CD4-positive, alpha-beta T cell treated with Interleukin-15 for 1 hour (primary cell): ENCODE measurements around the gene TYSND1.
"Not testable (repeated sequence)": the region's sequence is repeated elsewhere in the genome, so short reads cannot be mapped to it uniquely, and the experiment has no call there.

Experiments
- DNase-seq: peaks from one replicate; pipeline ENCODE4 v3.0.0-alpha.2; 2020

The TYSND1 gene

DNA sequence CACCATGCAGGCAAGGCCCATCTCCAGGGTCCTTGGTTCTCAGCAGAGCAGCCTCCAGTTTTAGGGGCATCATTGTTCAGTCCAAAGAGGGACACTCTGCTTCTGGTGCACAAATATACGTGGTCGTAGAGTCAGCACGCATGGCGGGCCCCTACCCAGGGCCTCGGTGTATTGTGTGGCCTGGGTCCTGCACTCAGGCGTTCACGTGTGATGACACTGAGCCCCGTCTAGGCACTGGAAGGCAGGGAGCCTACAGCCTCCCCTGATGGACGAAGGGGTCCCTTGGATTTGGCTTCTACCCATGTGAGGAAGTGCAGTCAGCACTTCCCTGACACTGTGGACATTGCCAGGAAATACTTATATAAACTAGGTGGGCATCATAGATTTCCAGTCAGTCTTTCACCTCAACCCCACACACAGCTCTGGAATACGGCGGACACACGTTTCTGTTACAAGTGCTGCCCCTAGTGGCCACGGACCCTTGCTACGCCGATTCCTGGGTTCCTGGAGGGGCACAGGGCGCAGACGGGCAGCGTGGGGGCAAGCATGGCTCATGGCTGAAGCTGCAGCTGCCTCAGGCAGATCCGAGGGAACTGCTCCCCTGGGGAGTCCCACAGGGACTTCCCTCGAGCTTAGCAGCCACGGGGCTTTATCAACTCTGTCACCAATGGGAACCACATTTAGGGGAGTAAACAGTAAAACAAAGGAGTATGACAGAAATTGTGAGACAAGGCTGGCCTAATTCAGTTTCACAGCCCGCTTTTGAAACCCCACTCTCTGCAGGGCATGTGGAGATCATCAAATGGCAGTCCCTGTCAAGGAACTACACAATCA is 39.3 kb downstream of the TYSND1 start:
- DNase-seq = no peak

DNA sequence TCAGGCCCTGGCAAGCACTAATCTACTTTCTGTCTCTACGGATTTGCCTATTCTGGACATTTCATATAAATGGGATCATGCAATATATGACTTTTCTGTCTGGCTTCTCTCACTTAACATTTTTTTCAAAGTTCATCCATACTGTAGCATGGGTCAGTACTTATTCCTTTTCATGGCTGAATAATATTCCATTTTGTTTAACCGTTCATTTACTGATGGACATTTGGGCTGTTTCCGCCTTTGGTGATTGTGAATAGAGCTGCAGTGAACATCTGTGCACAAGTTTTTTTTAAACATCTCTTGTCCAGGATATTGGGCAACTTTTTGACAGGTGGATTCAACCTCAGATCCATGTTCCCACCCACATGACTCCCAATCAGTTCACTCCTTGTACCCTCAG is 44.8 kb downstream of the TYSND1 start:
- no peak for DNase-seq

DNA sequence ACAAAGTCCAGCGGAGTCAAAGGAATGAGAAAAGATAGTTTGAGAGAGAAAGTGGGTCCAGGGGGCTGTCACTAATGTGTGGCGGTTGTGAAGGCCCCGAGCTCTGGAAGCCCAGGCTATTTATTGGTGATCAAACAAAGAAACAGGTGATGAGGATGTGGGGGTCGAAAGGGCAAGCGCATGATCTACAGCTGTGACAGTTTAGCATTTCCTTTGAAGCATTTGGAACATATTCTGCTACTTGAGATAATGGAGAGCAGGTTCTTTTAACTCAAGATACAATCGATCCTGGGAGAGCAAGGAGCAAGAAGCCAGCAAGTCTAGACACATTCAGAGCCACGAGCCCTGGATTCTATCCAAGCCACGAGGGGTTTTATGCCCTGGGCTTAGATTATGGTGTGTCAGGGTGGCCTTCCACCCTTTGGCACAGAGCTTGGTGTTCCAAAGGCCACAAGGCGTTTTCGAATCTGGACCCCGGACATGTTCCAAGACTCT is 45.4 kb downstream of the TYSND1 start:
- DNase-seq = not testable (repeated sequence)

DNA sequence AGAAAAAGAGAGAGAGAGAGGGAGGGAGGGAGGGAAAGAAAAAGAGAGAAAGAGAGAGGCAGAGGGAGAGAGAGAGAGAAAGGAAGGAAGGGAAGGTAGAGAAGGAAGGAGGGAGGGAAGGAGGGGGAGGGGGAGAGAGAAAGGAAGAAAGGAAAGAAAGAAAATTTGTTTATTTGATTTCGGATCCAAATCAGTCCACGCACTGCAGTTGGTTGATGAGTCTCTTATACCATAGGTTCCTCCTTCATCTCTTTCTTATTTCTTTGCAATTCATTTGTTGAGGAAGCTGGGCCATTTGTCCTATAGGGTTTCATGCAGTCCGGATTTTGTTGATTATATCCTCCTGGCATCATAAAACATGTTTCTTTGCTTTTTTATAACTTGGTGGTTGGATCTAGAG is 48.2 kb downstream of the TYSND1 start:
- DNase-seq = no peak

DNA sequence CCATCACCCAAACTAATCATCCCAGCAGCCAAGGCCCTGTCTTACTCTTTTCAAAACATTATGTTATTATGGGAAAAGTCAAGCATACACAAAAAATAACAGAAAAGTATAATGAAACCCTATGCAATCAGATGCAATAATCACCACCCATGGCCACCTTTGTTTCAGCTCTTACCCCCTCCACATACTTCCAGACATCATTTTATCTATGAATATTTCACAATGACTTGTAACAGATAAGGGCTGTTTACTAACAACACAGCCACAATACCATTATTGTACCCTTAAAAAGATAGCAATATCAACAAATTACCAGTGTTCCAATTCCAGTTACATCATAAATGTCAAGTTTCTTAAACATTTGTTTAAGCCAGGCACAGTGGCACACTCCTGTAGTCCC is 49.0 kb downstream of the TYSND1 start:
- DNase-seq = no peak

DNA sequence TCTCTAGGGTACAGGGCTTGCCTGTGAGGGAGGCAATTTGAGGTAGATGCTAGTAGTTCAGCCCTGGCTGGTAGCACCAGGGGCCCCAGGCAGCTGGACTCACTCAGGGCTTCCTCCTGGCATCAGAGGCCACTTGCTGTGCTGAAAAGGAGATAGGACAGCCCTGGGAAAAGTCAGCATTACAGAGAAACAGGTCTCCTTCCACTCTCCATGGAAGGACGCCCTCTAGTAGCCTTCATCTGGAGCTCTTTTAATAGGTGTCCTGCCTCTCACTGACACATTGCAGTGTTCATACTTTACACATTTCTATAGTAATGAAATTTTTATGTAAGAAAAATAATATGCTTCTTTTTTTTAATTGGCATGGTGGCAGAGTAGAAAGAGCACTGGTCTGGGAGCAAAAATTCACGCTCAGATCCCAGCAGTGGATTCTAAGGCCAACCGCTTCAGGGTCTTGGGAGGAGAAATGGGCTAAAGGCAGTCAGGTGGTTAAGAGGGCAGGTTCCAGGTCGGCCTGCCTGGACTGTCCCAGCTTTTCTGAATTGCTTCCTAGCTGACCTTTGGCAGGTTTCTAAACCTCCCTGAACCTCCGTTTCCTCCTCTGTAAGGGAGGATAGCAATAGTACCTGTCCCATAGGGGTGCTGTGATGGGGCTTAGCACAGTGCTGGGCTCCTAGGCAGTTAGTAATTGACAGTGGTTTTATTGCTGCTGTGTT is 49.6 kb downstream of the TYSND1 start:
- no peak for DNase-seq

DNA sequence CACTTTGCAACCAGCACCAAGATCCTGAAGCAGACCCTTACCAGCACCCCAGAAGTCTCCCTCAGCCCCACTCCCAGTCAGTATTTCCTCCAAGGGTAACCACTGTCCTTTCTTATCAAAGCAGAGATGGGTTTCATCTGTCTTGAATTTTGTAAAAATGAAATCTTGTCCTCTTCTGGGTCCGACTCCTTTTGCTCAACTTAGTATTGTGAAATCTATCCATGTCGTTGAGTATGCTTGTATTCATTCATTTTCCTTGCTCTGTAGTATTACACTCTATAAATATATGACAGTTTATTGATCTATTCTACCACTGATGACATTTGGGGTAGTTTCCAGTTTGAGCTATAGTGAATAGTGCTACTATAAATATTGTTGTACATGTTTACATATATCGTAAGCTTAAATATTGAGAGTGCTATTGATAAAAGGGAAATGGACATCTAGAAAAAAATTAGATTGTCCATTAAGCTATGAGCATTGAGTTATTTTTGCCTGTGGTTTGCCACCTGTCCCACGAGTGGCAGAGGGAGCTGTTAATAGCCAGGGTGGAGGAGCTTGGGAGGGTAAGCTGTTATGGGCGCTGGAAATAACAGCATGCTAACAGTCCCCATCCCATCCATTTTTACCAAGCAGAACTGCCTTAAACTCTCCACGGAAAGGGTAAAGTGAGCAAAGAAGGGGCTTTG is 50.3 kb downstream of the TYSND1 start:
- DNase-seq = no peak

DNA sequence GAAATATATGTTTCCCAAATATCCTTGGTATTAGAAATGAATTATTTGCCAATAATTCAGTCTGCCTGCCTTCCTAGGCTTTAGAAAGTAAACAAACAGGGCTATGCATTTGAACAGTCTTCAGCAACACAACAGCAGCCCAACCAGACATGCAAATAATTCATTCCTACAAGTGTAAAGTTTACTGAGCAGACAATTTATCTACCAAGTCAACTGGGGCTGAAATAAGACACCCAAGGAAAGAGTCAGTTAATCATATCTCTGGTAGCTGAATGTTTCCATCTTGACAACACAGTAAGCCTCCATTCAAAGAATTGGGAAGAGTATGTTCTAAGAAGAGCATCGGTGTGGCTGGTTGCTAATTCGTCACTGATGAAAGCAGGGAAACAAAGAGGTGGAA is 52.2 kb downstream of the TYSND1 start:
- DNase-seq = no peak

DNA sequence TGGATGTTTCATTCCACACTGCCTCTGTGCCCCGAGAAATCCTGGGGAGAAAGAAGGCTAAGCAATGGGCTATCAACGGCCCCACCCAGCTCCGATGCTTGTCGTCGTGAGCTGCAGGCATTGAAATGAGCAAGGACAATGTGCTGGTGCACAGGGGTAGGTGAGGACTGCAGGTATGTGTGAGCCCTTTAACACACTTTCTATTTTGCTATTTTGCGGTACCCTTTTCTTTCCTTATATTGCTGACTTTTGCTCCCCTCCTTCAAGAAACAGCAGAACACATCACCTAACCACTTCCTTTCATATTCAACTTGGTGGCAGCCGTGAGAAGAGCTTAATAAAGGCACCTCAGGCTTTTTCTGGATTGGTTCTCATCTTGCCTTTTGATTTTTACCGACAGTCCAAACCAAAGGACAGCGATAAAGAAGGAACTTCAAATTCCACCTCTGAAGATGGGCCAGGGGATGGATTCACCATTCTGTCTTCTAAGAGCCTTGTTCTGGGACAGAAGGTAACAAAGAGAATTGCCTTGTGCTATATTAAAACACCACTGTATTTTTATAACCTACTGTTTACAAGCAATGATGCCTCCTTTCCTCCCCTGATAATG is 53.1 kb downstream of the TYSND1 start:
- DNase-seq = no peak

DNA sequence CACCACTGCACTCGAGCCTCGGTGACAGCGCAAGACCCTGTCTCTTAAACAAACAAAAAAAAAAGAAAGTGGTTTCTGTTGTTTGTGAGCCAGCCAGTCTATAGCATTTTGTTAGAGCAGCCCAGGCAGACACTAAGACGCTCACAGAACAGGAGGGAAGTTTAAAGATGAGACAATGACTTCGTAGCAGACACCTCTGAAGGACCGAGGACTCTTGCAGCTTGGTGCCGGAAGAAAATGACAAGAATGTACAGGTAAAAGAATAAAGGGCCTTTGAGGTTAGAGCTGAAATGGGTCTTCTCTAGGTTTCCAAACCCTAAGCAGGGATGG is 54.1 kb downstream of the TYSND1 start:
- DNase-seq = no peak

DNA sequence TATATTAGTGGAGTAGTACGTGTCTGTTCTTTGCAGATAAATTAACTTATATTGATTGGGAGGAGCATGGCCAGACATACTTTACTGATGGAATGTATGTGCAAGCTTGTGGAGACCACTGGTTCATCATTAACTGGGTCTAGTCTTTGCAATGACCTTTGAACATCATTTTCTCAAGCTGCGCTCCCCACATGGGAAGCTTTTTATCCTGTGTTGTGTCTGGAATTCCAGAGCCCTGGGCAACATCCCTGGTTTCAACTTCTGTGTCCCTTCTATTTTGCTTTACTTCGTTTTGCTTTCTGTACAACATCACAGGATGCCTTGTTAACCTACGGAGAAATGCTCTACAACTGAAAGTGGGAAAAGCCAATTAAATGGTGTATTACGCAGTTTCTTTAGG is 55.5 kb downstream of the TYSND1 start:
- no peak for DNase-seq

DNA sequence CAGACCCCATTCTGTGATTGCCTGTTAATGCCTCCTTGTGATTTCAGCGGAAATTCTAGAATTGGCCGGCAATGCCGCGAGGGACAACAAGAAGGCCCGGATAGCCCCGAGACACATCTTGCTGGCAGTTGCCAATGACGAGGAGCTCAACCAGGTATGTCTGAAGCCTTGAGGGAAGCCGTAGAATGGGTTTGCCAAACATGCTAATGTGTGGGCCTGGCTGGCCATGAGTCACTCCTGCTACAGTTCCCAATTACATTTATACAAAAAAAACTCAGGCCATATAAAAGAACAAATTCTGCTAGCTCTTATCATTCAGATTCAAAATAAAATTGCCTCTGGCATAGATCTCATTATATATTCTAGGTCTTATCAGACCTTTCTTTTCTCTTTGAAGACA is 56.5 kb downstream of the TYSND1 start:
- no peak for DNase-seq

DNA sequence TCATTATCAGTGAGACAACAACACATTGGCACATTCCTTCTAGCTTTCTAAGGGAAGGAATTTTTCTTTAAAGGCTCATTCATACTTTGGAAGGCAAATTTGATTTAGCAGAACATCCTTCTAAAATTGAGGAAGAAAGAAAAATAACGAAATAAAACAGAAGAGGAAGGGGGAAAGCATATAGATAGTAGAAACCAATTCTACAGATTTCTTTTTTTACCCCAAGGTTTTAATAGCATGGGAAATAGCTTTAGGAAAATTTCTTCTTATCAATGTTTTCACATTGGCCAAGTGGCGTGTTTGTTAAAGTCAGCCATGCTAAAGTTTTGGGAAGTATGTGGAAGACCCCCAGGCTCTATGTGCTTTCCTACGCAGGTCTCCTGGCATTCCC is 58.2 kb downstream of the TYSND1 start:
- no peak for DNase-seq
